ENCODE measurements around the gene SNAP25.

The SNAP25 gene

GRCh38 chr20:10307359-10307735 is 88.7 kb downstream of the SNAP25 start:
- no peak for DNase-seq

DNA sequence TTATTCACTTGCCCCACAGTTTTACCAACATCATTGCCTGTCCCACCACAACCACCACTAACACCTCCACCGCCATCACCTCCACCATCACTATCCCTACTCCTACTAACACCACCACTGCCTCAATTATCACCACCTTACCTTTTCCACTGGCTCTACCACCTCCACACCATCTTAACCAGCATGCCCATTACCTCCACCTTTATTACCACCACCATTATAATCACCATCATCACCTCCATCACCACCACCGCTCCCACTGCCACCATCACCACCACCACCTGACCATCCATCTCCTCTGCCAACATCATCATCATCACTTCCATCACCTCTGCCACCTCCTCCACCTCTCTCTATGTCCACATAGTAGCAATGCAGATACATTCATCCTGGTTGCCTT is 90.0 kb downstream of the SNAP25 start:
- no peak for DNase-seq

- DNase-seq, result peak; percentile 78 to 87
Observed at GRCh38 chr20:10309326-10309725, 90.7 kb downstream of the SNAP25 start.

- DNase-seq, result peak in 1 of 2 experiments; percentile 12
Observed at GRCh38 chr20:10312111-10312510, 93.5 kb downstream of the SNAP25 start.

- peak in 1 of 2 experiments; percentile 16 for DNase-seq
Observed at GRCh38 chr20:10313215-10313614, 94.6 kb downstream of the SNAP25 start.

DNA sequence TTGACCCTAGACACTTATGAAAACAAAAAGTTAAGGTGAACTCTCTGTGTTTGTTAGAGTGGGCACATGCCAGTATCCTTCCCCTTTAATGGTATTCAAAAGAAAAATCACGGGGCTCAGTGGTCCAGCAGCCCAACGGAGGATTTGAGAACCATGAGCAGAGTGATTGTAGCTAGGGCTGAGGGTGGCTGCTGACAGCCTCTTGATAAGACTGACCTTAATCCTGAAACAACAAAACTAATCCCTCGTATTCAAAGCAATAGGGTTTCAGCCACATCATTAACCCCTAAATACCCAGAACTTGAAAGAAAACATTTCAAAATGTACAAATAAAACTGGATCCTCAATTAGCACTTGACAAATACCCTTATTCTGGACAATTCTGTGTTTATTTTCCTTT is 95.1 kb downstream of the SNAP25 start:
- DNase-seq, result no peak

- no peak for DNase-seq
Observed at GRCh38 chr20:10314198-10314597, 95.6 kb downstream of the SNAP25 start.

GRCh38 chr20:10315138-10315537 is 96.5 kb downstream of the SNAP25 start:
- no peak for DNase-seq

GRCh38 chr20:10316582-10316981 is 98.0 kb downstream of the SNAP25 start:
- peak in 1 of 2 experiments; percentile 46 for DNase-seq

DNA sequence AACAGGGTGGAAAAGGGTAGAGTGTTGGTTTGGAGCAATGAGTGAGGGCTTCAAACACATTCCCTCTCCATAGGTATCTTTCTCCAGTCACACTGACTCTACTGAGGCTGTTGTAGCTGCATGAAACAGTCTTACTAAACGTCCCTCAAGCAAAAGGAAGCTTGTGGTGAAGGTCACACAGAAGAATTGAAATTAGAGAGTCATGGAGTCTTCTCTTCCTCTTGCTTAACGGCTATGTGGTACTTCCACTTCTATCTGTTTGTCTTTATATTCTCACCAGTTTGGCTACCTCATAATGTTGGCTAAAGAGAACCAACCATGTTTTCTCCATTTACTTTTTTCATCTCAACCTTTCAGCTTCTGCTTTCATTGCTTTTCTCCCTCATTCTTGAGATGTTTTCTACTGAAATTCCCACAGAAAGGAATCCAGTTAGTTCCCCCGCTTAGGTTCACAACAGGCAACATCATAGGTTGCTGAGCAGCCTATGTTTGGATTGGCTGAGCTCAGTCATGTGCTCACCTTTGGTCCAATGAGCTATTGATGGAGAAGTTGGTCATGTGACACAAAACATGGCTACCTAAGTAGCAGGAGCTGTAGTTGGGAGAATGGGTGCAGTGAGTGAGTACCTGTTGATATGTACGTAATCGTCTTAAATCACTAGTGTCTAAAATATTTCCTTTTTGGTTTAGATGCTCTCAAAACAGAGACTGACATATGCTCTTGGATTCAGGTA is 99.8 kb downstream of the SNAP25 start:
- DNase-seq, result no peak

GRCh38 chr20:10319855-10320254 is 101.2 kb downstream of the SNAP25 start:
- DNase-seq, result no peak

- DNase-seq, result no peak
Observed at GRCh38 chr20:10321138-10321717, 102.6 kb downstream of the SNAP25 start.

- DNase-seq, result peak in 1 of 2 experiments; percentile 39
Observed at GRCh38 chr20:10322073-10323012, 103.7 kb downstream of the SNAP25 start.

DNA sequence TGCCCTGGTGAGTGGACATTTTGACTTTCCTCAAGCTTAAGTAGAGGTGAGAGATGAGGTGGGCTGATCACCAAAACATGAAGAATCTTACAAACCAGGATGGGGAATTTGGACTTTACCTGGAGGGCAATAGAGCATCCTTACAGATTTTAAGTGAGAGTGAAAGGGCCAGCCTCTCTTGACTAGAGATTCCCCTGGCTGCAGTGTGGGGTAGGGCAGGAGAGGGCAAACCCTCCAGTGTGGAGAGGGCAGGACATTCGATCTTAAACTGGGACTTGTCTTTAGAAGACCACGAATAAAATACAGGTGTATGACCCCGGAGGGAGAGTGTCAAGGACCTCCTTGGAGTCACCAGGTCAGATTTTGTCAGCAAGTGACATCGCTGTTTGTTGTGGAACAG is 105.1 kb downstream of the SNAP25 start:
- no peak for DNase-seq

DNA sequence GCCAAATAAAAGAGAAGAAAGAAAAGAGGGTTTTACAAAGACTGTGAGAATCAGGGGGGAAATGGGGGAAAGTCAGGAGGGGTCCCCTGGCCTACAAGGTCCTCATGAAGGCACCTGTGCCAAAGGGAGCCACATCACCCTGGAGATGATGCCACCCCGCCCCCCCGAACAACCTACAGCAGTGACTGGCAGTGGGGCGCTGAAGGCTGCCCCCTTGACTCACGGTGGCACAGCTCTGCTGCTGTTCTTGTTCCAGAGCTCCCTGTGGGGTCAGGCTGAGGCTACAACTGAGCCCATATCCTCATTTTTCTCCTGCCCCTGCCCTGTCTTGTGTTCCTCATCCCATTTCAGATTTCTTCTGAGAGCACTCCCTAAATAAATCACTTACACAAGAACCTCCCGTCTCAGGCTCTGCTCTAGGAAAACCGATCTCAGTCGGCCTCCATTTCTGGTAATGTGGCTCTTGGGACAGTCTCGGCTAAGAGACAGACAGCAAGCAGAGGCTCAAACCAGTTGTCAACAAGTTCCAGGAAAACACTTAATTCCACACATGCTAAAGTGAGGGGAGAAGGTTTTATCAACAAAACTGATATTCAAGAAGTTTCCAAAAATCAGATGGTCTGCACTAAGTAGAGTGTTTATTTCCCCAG is 105.7 kb downstream of the SNAP25 start:
- no peak for DNase-seq

DNA sequence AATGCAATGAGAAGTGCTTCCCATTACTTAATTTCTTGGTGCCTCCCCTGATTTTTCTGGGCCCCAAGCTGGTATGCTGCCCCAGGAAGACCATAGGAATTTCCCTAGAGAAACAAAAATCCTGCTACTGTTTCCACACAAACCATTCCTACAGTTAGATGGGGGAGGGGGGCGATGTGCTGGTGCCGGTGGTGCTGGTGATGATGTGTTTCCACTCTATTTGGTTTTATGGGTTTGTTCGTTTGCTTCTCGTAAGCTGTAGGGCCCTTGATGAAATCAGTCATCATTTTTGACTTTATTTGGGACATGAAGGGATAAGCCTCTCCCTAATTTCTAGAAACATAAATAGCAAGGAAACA is 110.2 kb downstream of the SNAP25 start:
- no peak for DNase-seq

DNA sequence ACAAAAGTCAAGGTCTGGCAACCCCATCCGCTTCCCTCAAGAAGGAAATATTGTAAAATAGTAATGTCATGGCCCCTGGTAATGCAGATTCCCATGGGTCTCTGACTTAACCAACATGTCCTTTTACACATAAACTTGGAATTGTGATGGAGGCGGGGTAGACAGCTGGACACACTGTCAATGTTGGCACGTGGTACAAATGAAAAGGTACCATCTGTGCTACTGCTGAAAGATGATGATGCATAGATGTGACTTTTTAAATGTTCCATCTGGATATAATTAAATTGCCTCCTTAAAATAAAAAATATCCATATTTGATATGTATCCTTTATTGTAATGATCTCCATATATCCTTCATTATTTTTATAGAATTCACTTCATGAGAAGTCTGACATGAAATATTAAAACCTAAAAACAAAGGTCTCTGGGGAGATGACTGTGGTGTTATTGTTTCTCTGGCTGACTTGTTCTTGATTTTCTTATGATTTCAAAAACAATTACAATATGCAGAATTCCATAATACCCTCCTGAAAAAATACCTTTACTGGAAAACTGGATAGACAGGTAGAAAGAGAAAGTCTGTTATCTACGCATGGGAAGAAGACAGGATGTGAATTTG is 110.9 kb downstream of the SNAP25 start:
- peak; percentile 52 to 92 for DNase-seq

- no peak for DNase-seq
Observed at GRCh38 chr20:10330071-10330470, 111.4 kb downstream of the SNAP25 start.

GRCh38 chr20:10332656-10333415 is 114.2 kb downstream of the SNAP25 start:
- DNase-seq, result peak; percentile 55 to 90

DNA sequence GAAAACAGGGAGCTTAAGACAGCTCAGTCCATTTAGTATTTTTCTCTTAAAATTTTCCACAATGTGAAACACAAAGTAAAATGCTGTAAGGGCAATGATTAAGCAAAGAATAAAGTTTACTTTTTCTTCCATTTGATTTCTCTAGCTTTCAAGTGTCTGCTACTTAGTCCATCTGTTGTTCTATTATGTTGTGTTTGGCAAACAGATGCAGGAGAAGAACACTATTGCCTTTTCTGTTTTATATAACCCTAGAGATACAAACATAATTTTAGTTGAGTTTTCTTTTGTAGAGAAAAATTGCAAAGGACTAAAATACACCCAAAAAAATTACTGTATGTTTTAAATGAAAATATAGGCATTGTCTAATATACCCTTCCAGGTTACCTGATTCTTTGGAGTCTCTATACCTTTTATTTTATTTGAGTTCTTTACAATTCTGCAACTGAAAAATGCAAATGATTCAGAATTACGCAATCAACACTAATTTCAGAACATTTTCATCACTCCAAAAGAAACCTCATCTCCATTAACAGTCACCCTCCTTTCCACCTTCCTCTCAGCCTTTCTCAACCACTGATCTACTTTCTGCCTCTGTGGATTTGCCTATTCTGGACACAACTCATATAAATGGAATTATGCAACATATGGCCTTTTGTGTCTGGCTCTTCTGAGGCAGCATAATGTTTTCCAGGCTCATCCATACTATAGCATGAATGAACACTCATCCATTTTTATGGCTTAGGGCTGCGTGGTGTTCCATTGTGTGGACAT is 118.5 kb downstream of the SNAP25 start:
- peak; percentile 31 to 90 for DNase-seq

All from NCI-H446 (cell line).